Measurements from ENCODE around the gene RYR3.

DNA sequence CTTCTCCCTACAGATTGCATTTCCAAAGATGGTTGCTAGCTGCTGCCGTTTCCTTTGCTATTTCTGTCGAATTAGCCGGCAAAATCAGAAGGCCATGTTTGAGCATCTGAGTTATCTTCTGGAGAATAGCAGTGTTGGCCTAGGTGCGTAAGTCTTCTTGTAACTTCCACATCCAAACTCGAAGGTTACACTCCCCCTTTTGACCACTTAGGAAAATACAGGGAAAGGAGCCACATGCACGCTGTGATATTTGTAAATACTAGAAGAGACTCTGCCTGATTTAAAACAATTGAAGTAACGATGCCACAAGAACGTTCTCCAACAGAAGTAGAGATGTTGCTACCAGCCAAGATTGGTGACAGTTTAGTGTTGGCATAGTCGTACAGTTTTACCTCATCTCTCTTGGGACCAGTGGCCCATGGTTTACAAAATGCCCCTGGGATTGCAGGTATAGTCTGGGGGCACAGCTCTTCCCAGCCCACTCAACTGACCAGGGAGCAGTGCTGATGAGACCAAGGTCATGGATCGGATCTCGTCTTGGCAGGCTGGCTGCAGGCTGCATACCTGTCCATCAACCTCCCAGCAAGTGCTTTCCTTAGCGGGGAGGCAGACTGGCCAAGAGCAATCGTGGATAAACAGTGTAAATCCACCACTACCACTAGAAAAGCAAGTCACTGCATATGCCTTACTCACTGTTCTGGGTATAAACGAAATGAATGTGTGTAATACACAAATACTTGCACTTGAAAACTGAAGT is 389.1 kb downstream of the RYR3 start:
- TF ChIP-seq, protein P1, sequence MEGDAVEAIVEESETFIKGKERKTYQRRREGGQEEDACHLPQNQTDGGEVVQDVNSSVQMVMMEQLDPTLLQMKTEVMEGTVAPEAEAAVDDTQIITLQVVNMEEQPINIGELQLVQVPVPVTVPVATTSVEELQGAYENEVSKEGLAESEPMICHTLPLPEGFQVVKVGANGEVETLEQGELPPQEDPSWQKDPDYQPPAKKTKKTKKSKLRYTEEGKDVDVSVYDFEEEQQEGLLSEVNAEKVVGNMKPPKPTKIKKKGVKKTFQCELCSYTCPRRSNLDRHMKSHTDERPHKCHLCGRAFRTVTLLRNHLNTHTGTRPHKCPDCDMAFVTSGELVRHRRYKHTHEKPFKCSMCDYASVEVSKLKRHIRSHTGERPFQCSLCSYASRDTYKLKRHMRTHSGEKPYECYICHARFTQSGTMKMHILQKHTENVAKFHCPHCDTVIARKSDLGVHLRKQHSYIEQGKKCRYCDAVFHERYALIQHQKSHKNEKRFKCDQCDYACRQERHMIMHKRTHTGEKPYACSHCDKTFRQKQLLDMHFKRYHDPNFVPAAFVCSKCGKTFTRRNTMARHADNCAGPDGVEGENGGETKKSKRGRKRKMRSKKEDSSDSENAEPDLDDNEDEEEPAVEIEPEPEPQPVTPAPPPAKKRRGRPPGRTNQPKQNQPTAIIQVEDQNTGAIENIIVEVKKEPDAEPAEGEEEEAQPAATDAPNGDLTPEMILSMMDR (IDR thresholded peaks at IDR 0.05), result no peak
- TF ChIP-seq POLR2A (IDR thresholded peaks at IDR 0.05), result no peak
